BJ (cell line): ENCODE measurements around the gene PPP2R5C. TPM values are rescaled to one million over a fixed set of nuclear protein-coding genes. Genes with fewer than 3 reads are reported as not detected.

Experiments used
- CTCF ChIA-PET: fragments of 350-600 bp; formaldehyde crosslinking; extraction: SDS; loops from one replicate; lab custom pipeline; 2021; ENCODE audit warnings: antibody characterized with exemption, inconsistent platforms; lab: Yijun Ruan, JAX
- POLR2A ChIA-PET: fragments of 300-600 bp; sonication (Branson Sonifier 250); formaldehyde crosslinking; extraction: SDS; loops from one replicate; lab custom pipeline; 2021; ENCODE audit warnings: antibody characterized with exemption; lab: Charles Lee
- DNase-seq: peaks from one replicate; pipeline ENCODE4 v3.0.0-alpha.2; 2011; ENCODE audit warnings: low read depth
- H3K27me3 ChIP-seq: 2 replicates; pipeline ENCODE4 v1.6.0; 2011; ENCODE audit warnings: low read length; ENCODE audit not compliant: control insufficient read depth, insufficient read depth
- H3K36me3 ChIP-seq: 2 replicates; pipeline ENCODE4 v1.5.1; 2011; ENCODE audit warnings: low read length; ENCODE audit not compliant: control insufficient read depth, insufficient read depth
- H3K4me3 ChIP-seq: 2 replicates; pipeline ENCODE4 v1.5.1; 2011; ENCODE audit warnings: low read depth, mild to moderate bottlenecking, control low read depth, low read length
- CTCF ChIP-seq: IDR thresholded peaks from 2 replicates; pipeline ENCODE4 v1.5.1; 2011; ENCODE audit warnings: low read depth, mild to moderate bottlenecking, control low read depth, inconsistent platforms, low read length, moderate library complexity; ENCODE audit not compliant: insufficient read depth
- polyA plus RNA-seq: library from polyadenylated mRNA; depleted of rRNA; stranded (reverse); fragments of >200 nt; gene quantifications from 2 replicates; pipeline ENCODE4 v1.2.3, GENCODE V29; 2011

Gene PPP2R5C
- polyA plus RNA-seq, 1 experiment: 55.8 TPM

GRCh38 chr14:101735453-101735852, 26.1 kb upstream of the PPP2R5C start:
- no peak for DNase-seq
- no peaks in the 10 kb centered on the region for H3K36me3 ChIP-seq
- no peak overlapping the region for H3K4me3 ChIP-seq
- POLR2A ChIA-PET: no interaction called here
- H3K27me3 ChIP-seq: peaks cover 10% of the 10 kb centered on the region
- TF ChIP-seq CTCF: no peak
- CTCF ChIA-PET: interaction anchor here (0.8 kb wide), 1 partner anchor 9 kb away, joined by 5 read pairs; no protein-coding TSS in a partner anchor

GRCh38 chr14:101736071-101736470, 25.4 kb upstream of the PPP2R5C start:
- DNase-seq: no peak

GRCh38 chr14:101736585-101736984, 24.9 kb upstream of the PPP2R5C start:
- TF ChIP-seq CTCF: no peak
- no peak for DNase-seq
- ChIA-PET POLR2A (no interaction called here), CTCF (interaction anchor here (0.7 kb wide), 1 partner anchor 221 kb away, joined by 4 read pairs; no protein-coding TSS in a partner anchor)
- no peaks in the 10 kb centered on the region for H3K36me3 ChIP-seq
- no peak overlapping the region for H3K4me3 ChIP-seq
- H3K27me3 ChIP-seq: peaks cover 10% of the 10 kb centered on the region

More at GRCh38 chr14:101736071-101736470, 25.4 kb upstream of the PPP2R5C start:
- Histone ChIP-seq H3K27me3 (peaks cover 10% of the 10 kb centered on the region), H3K4me3 (no peak overlapping the region), H3K36me3 (no peaks in the 10 kb centered on the region)
- no peak for TF ChIP-seq CTCF
- ChIA-PET CTCF (interaction anchor here (0.7 to 0.8 kb wide), 2 partner anchors 10 to 222 kb away, joined by 4 to 5 read pairs; no protein-coding TSS in a partner anchor), POLR2A (no interaction called here)

- POLR2A ChIA-PET: no interaction called here
- H3K36me3 ChIP-seq: no peaks in the 10 kb centered on the region
- CTCF ChIA-PET: interaction anchor here (0.6 to 1.0 kb wide), 2 partner anchors 22 to 33 kb away, joined by 3 to 5 read pairs; no protein-coding TSS in a partner anchor
- H3K27me3 ChIP-seq: peaks cover 10% of the 10 kb centered on the region
- TF ChIP-seq CTCF: 0 out of 2 replicates have a peak, but pooled peaks have one; percentile 9
- no peak for DNase-seq
- no peak overlapping the region for H3K4me3 ChIP-seq
Measured at GRCh38 chr14:101737414-101738339, 23.8 kb upstream of the PPP2R5C start.

- Histone ChIP-seq H3K36me3 (no peaks in the 10 kb centered on the region), H3K27me3 (peaks cover 10% of the 10 kb centered on the region), H3K4me3 (no peak overlapping the region)
- ChIA-PET POLR2A (no interaction called here), CTCF (interaction anchor here (0.6 kb wide), 2 partner anchors 21 to 1926 kb away, joined by 3 to 5 read pairs; no protein-coding TSS in a partner anchor)
- no peak for TF ChIP-seq CTCF
- no peak for DNase-seq
Measured at GRCh38 chr14:101738703-101739320, 22.7 kb upstream of the PPP2R5C start.
